ENCODE data around the gene HDAC9.

DNA sequence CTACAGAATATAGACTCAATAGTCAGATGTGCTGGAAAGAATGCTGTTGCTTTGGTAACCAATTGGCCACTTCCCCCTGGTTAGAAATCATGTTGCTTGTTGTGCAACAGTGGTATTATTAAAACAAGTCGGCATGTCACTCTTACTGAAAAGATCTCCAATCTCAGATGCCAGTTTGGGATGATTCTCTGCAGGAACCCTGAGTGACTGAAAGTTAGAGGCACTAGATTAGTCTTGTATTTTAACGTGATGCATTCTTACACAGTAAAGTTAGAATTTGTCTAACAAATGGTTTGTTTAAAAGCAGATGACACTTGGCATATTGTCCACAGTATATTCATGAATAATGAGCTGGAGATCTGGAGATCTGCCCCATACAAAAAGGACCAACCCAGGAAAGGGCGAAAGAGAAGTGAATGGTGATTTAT is 334.3 kb downstream of the HDAC9 start:
- TF ChIP-seq, protein P1, sequence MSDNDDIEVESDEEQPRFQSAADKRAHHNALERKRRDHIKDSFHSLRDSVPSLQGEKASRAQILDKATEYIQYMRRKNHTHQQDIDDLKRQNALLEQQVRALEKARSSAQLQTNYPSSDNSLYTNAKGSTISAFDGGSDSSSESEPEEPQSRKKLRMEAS (IDR thresholded peaks at IDR 0.05), result no peak
- TF ChIP-seq NR3C1 (IDR thresholded peaks at IDR 0.05) (no peak), HDAC2 (IDR thresholded peaks at IDR 0.05) (no peak), POLR2A (IDR thresholded peaks at IDR 0.05; ENCODE audit: low read length) (no peak), JUNB (IDR thresholded peaks at IDR 0.05) (no peak), NFE2L2 (conservative IDR thresholded peaks at IDR 0.05; ENCODE audit: low read length) (no peak), MAZ (IDR thresholded peaks at IDR 0.05; ENCODE audit: borderline replicate concordance, low read depth, low read length) (no peak), MAFK (IDR thresholded peaks at IDR 0.05; ENCODE audit: partially characterized antibody) (no peak), POLR2AphosphoS2 (conservative IDR thresholded peaks at IDR 0.05; ENCODE audit: low read length) (no peak)
- TF ChIP-seq, protein P2, sequence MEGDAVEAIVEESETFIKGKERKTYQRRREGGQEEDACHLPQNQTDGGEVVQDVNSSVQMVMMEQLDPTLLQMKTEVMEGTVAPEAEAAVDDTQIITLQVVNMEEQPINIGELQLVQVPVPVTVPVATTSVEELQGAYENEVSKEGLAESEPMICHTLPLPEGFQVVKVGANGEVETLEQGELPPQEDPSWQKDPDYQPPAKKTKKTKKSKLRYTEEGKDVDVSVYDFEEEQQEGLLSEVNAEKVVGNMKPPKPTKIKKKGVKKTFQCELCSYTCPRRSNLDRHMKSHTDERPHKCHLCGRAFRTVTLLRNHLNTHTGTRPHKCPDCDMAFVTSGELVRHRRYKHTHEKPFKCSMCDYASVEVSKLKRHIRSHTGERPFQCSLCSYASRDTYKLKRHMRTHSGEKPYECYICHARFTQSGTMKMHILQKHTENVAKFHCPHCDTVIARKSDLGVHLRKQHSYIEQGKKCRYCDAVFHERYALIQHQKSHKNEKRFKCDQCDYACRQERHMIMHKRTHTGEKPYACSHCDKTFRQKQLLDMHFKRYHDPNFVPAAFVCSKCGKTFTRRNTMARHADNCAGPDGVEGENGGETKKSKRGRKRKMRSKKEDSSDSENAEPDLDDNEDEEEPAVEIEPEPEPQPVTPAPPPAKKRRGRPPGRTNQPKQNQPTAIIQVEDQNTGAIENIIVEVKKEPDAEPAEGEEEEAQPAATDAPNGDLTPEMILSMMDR (IDR thresholded peaks at IDR 0.05), result no peak
- TF ChIP-seq, protein P3, sequence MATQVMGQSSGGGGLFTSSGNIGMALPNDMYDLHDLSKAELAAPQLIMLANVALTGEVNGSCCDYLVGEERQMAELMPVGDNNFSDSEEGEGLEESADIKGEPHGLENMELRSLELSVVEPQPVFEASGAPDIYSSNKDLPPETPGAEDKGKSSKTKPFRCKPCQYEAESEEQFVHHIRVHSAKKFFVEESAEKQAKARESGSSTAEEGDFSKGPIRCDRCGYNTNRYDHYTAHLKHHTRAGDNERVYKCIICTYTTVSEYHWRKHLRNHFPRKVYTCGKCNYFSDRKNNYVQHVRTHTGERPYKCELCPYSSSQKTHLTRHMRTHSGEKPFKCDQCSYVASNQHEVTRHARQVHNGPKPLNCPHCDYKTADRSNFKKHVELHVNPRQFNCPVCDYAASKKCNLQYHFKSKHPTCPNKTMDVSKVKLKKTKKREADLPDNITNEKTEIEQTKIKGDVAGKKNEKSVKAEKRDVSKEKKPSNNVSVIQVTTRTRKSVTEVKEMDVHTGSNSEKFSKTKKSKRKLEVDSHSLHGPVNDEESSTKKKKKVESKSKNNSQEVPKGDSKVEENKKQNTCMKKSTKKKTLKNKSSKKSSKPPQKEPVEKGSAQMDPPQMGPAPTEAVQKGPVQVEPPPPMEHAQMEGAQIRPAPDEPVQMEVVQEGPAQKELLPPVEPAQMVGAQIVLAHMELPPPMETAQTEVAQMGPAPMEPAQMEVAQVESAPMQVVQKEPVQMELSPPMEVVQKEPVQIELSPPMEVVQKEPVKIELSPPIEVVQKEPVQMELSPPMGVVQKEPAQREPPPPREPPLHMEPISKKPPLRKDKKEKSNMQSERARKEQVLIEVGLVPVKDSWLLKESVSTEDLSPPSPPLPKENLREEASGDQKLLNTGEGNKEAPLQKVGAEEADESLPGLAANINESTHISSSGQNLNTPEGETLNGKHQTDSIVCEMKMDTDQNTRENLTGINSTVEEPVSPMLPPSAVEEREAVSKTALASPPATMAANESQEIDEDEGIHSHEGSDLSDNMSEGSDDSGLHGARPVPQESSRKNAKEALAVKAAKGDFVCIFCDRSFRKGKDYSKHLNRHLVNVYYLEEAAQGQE (IDR thresholded peaks at IDR 0.05), result no peak
- TF ChIP-seq, protein P4, sequence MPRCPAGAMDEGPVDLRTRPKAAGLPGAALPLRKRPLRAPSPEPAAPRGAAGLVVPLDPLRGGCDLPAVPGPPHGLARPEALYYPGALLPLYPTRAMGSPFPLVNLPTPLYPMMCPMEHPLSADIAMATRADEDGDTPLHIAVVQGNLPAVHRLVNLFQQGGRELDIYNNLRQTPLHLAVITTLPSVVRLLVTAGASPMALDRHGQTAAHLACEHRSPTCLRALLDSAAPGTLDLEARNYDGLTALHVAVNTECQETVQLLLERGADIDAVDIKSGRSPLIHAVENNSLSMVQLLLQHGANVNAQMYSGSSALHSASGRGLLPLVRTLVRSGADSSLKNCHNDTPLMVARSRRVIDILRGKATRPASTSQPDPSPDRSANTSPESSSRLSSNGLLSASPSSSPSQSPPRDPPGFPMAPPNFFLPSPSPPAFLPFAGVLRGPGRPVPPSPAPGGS (IDR thresholded peaks at IDR 0.05), result no peak
- TF ChIP-seq, protein P5, sequence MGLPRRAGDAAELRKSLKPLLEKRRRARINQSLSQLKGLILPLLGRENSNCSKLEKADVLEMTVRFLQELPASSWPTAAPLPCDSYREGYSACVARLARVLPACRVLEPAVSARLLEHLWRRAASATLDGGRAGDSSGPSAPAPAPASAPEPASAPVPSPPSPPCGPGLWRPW (IDR thresholded peaks at IDR 0.05), result no peak
